Head of caudate nucleus (tissue), 42 donors: ENCODE measurements around the gene IGSF22.

Experiments used
- DNase-seq, 42 donors: peaks; one replicate each; pipeline versions ENCODE4 v3.0.0 to v3.0.0-alpha.2; 2020 to 2021; ENCODE audit warnings: mixed read lengths in 7 of 42
- intact Hi-C: fragments of 100-400 bp; cut with DNase I; formaldehyde crosslinking; loops from one replicate; pipeline ENCODE4 v1.15.0; 2022

Gene IGSF22

GRCh38 chr11:18726040-18726439, at the start of gene IGSF22:
Gene IGSF22, minus strand, starts transcription at chr11:18726188. Its CDS starts 1,952 bp downstream, at chr11:18724236.
- intact Hi-C loops: no loop called here
- no peak for DNase-seq

- intact Hi-C loops: no loop called here
- DNase-seq: no peak
Measured at GRCh38 chr11:18774801-18775200, 48.8 kb upstream of the IGSF22 start.

- intact Hi-C loops: no loop called here
- DNase-seq: no peak
Measured at GRCh38 chr11:18773681-18774080, 47.7 kb upstream of the IGSF22 start.

DNA sequence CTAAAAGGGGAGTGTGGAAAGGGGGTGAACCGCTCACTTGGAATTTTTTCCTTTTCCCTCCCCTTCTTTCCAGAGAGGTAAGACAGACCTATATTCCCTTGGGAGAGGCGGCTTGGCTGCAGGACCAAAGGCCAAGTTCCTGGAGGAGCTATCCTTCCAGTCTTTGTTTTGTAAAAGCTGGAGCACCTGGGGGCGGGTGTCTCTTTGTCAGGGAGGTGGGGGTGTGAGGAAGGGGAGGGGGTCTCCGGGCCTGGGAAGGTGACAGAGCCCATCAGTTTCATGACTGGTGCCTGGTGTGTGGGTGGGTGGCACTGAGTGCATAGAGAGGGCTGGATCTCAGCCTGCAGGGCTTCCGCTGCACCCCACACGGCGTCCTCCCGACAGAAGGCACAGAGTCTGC, 47.1 kb upstream of the IGSF22 start:
- DNase-seq: peak in 1 of 42 donors; percentile 43
- intact Hi-C loops: no loop called here

GRCh38 chr11:18772211-18772610, 46.2 kb upstream of the IGSF22 start:
- intact Hi-C loops: no loop called here
- peak in 1 of 42 donors; percentile 39 for DNase-seq

DNA sequence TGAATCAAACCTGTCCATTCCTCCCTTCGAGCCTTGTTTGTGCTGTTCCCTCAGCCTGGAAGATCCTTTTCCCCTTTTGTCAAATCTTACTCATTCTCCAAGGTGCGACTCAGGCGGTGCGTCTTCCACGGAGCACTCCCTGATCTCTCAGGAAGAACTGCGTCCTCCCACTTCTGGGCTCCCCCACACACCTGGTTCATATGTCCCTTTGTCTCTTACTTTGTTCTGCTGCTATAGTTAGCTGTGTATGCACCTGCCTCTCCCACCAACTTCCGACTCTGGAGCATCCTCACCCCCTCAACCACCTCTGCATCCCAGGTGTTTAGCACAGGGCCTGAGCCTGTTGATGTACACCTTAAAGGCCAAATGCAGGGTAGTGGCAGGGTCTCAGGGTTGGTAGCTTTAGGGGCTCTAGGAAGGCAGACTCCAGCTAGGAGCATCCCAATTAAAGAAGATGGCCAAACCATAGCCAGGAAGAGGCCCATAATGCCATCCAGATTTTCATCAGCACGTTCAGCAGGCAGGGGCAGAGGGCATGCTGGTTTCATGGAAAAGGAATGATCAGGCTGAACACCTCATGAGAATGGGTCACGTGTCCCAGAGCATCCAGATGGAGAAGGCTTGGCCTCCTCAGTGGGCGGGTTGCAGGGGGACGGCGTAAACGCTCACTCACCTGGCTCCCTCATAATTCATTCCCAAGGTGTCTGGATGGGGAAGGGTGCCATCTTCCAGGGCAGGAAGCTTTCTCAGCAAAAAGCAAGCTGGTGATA, 45.5 kb upstream of the IGSF22 start:
- intact Hi-C loops: no loop called here
- peak in 41 of 42 donors; percentile 43 to 93 (median 75) for DNase-seq

DNA sequence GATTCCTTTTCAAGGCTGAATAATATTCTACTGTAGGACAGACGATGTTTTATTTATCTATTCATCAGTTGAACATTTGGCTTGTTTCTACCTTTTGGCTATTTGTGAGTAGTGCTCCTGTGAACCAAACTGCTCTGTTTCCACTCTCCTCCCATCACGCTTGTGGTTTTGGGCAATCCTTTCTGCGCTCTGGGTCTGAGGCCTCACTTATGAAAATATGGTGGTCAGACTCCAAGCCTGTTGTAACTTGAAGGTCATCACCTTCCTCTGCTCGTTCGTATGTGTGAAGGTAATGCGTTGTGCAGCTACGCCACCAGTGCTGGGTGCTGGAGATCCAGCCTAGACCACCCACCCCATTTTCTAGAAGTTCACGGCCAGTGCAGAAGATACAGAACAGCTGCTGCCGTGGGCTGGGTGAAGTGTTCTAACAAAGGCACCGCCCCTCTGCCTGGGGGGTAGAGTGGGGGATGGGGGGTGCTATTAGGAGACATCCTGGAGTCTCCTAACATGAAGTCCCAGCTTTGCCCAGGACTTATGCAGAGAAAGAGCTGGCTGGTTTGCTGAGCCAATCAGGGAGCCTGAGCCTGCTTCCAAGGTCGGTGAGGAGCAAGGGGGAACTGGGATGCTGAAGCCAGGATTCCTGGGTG, 44.6 kb upstream of the IGSF22 start:
- DNase-seq: no peak
- intact Hi-C loops: no loop called here

- intact Hi-C loops: no loop called here
- no peak for DNase-seq
Measured at GRCh38 chr11:18769802-18770456, 43.9 kb upstream of the IGSF22 start.

DNA sequence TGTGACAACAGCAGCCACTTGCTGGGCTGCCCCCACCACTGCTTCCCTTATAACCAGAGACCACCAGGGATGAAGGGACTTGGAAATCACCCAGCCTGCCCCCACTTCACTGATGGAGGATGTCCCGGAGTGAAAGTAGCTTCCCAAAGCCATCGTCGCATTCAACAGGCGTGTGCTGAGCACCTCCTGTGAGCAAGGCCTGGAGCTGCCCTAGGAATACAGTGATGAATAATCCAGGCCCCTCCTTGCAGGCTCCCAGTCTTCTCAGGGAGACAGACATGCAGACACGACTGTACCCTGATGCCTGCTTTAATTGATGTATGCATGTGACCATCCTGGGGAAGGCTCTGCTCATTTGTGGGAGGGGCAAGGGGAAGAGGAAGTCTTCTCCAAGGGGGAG, 43.0 kb upstream of the IGSF22 start:
- intact Hi-C loops: no loop called here

DNA sequence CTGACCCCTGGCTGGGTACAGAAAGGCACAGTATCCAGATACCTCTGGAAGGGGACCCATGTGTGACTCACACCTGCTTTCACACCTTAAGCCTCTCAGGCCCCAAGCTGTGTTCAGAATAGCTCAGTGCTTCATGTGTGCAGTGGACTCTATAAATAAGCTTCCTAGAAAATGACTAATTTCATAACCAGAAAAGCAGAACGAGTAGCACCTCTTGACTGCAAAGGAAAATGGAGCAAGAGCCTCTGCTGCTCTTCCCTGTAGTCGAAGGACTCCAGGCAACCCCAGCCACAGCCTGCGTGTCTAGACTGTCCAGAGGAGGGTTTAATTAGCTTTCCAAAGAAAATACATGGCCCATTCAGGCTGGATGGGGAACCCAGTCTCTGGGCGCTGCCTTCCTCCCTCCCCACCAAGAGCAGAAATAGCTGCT, 42.5 kb upstream of the IGSF22 start:
- intact Hi-C loops: no loop called here
- no peak for DNase-seq

More for the DNA sequence above, 43.0 kb upstream of the IGSF22 start:
- DNase-seq: no peak

DNA sequence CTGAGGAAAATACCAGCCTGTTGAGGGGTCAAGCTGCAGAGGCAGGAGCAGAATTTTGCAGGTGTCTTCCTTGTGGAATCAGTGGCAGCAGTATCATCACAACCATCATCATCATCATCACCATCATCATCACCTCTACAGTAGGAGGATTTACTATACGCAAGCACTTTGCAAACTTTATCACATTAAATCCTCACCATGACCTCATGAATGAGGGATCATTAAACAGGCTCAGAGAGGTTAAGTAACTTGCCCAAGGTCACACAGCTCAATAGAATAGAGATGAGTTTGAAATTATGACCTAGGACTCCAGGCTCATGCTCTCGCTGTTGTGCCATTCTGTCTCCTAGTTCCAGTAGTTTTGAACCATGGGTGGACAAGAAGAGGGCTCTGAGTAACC, 40.0 kb upstream of the IGSF22 start:
- intact Hi-C loops: no loop called here
- no peak for DNase-seq

DNA sequence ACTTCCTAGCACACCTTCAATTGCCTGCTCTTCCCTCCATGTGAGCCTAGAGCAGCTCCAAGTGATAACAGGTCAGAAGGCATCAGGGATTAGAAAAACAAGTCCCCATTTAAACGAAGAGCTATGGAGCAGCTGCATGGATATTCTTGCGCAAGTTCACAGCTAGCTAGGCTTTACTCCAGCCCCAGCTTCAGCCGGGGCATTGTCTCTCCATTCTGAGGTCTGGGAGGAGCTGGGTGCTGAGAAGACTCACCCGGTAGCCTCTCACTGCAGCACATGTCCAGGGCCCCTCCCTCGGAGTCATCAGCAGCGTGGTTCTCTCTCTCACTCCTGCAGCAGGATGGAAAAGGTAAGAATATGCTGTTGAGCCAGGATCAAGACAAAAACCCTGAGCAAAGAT, 39.6 kb upstream of the IGSF22 start:
- intact Hi-C loops: no loop called here

GRCh38 chr11:18761741-18762140, 35.8 kb upstream of the IGSF22 start:
- DNase-seq: peak in 41 of 42 donors; percentile 48 to 90 (median 77)
- intact Hi-C loops: no loop called here

More for the DNA sequence above, 39.6 kb upstream of the IGSF22 start:
- DNase-seq: no peak

- DNase-seq: peak in 8 of 42 donors; percentile 46 to 81 (median 56)
- intact Hi-C loops: no loop called here
Measured at GRCh38 chr11:18761144-18761543, 35.2 kb upstream of the IGSF22 start.

GRCh38 chr11:18757811-18758210, 31.8 kb upstream of the IGSF22 start:
- no peak for DNase-seq
- intact Hi-C loops: no loop called here

DNA sequence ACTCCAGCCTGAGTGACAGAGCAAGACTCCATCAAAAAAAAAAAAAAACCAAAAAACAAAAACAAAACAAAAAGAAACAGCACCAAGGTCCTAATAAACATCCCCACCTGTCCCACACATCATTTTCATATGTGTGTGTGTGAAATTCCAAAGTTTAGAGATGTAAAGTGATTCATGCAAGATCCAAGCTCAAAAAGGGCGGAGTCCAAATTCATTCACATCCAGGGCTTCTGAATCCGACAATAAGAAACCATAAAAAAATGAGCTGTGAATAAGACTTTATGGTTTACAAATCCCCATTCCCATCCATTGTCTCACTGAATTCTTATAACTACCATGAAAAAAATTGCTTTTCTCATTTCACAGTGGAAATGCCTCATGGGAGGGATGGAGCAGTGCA, 30.9 kb upstream of the IGSF22 start:
- intact Hi-C loops: no loop called here
- no peak for DNase-seq

GRCh38 chr11:18754308-18754707, 28.3 kb upstream of the IGSF22 start:
- intact Hi-C loops: no loop called here
- DNase-seq: no peak

DNA sequence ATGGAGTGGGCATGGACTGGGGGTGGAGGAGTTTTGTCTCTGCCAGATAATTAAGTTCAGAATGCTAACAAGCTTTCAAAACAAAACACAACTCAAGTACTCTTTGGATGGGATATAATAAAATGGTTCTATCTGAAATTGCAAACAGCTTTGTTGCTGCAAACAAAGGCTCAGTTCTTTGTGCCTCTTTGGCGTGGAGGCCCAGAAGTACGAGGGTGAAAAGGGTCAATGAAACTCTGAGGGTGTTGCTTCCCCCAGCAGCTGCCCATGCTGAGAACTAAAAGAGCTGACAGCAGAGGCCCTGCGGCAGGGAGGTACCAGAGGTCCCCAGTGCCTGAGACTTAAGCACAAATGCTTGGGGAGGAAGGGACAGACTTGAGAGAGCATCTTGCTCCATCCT, 26.5 kb upstream of the IGSF22 start:
- peak in 2 of 42 donors; percentile 27 to 38 for DNase-seq
- intact Hi-C loops: no loop called here

- intact Hi-C loops: no loop called here
- DNase-seq: peak in 4 of 42 donors; percentile 55 to 70 (median 68)
Measured at GRCh38 chr11:18750944-18751343, 25.0 kb upstream of the IGSF22 start.

GRCh38 chr11:18749681-18750319, 23.8 kb upstream of the IGSF22 start:
- DNase-seq: peak; percentile 40 to 94 (median 71)
- intact Hi-C loops: no loop called here
